ENCODE results near the gene COX7A1.

DNA sequence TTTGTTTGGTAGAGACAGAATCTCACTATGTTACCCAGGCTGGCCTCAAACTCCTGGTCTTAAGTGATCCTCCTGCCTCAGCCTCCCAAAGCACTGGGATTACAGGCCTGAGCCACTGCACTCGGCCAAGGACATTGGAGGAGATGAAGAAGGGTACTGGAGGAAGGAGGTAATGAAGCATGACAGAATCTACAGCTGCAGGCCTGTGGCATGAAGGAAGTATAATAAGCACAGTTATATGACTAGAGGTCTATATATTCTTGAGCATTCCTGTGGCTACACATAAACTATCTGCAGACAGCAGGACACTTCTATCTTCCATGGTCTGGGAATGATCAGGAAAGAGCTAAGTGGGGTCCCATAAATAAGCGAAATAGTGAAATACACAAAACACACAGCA lies 44.0 kb upstream of the COX7A1 start:
- TF ChIP-seq, protein P1, sequence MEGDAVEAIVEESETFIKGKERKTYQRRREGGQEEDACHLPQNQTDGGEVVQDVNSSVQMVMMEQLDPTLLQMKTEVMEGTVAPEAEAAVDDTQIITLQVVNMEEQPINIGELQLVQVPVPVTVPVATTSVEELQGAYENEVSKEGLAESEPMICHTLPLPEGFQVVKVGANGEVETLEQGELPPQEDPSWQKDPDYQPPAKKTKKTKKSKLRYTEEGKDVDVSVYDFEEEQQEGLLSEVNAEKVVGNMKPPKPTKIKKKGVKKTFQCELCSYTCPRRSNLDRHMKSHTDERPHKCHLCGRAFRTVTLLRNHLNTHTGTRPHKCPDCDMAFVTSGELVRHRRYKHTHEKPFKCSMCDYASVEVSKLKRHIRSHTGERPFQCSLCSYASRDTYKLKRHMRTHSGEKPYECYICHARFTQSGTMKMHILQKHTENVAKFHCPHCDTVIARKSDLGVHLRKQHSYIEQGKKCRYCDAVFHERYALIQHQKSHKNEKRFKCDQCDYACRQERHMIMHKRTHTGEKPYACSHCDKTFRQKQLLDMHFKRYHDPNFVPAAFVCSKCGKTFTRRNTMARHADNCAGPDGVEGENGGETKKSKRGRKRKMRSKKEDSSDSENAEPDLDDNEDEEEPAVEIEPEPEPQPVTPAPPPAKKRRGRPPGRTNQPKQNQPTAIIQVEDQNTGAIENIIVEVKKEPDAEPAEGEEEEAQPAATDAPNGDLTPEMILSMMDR (IDR thresholded peaks at IDR 0.05) = no peak
- TF ChIP-seq, protein P2, sequence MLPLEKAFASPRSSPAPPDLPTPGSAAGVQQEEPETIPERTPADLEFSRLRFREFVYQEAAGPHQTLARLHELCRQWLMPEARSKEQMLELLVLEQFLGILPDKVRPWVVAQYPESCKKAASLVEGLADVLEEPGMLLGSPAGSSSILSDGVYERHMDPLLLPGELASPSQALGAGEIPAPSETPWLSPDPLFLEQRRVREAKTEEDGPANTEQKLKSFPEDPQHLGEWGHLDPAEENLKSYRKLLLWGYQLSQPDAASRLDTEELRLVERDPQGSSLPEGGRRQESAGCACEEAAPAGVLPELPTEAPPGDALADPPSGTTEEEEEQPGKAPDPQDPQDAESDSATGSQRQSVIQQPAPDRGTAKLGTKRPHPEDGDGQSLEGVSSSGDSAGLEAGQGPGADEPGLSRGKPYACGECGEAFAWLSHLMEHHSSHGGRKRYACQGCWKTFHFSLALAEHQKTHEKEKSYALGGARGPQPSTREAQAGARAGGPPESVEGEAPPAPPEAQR (CRISPR knock-in tag; IDR thresholded peaks at IDR 0.05) = no peak
- TF ChIP-seq PRDM15 (CRISPR knock-in tag; IDR thresholded peaks at IDR 0.05) (no peak), ETV6 (CRISPR knock-in tag; IDR thresholded peaks at IDR 0.05) (no peak), STAT6 (CRISPR knock-in tag; conservative IDR thresholded peaks at IDR 0.05; ENCODE audit: low read depth) (no peak), E2F4 (CRISPR knock-in tag; IDR thresholded peaks at IDR 0.05; ENCODE audit: borderline replicate concordance, low read depth) (no peak), SMAD3 (CRISPR knock-in tag; IDR thresholded peaks at IDR 0.05; ENCODE audit: borderline replicate concordance) (no peak), NFATC4 (CRISPR knock-in tag; IDR thresholded peaks at IDR 0.05) (no peak), ZNF138 (CRISPR knock-in tag; conservative IDR thresholded peaks at IDR 0.05) (no peak), ATF1 (CRISPR knock-in tag; IDR thresholded peaks at IDR 0.05) (no peak), SMAD4 (CRISPR knock-in tag; IDR thresholded peaks at IDR 0.05) (no peak), MAX (CRISPR knock-in tag; IDR thresholded peaks at IDR 0.05) (no peak)
- TF ChIP-seq, protein P3, sequence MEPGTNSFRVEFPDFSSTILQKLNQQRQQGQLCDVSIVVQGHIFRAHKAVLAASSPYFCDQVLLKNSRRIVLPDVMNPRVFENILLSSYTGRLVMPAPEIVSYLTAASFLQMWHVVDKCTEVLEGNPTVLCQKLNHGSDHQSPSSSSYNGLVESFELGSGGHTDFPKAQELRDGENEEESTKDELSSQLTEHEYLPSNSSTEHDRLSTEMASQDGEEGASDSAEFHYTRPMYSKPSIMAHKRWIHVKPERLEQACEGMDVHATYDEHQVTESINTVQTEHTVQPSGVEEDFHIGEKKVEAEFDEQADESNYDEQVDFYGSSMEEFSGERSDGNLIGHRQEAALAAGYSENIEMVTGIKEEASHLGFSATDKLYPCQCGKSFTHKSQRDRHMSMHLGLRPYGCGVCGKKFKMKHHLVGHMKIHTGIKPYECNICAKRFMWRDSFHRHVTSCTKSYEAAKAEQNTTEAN (CRISPR knock-in tag; IDR thresholded peaks at IDR 0.05) = no peak
